Mesothelial cell of epicardium (in vitro differentiated cells): Measurements from ENCODE around the gene TYSND1. TPM values are rescaled to one million over a fixed set of nuclear protein-coding genes. Genes with fewer than 3 reads are reported as not detected.
A peak's percentile ranks its signal among the peaks of the same experiment; 100 is the strongest.

Experiments used
- DNase-seq, 2 experiments: peaks; one replicate each; pipeline ENCODE4 v3.0.0; 2021; ENCODE audit warnings: low spot score in 2 of 2; ENCODE audit not compliant: unreplicated experiment in 2 of 2
- H3K27ac Mint-ChIP-seq: 2 replicates; pipeline ENCODE4 v1.8.0; 2021; ENCODE audit warnings: mixed read lengths
- H3K27me3 Mint-ChIP-seq: 2 replicates; pipeline ENCODE4 v1.8.0; 2021; ENCODE audit warnings: low read depth, mixed read lengths
- H3K36me3 Mint-ChIP-seq: 2 replicates; pipeline ENCODE4 v1.8.0; 2021; ENCODE audit warnings: mixed read lengths
- H3K4me1 Mint-ChIP-seq: 2 replicates; pipeline ENCODE4 v1.8.0; 2021; ENCODE audit warnings: mixed read lengths
- H3K4me3 Mint-ChIP-seq: 2 replicates; pipeline ENCODE4 v1.8.0; 2021; ENCODE audit warnings: mild to moderate bottlenecking, moderate library complexity, mixed read lengths
- H3K9me3 Mint-ChIP-seq: 2 replicates; pipeline ENCODE4 v1.8.0; 2021; ENCODE audit warnings: mixed read lengths
- CTCF ChIP-seq: fragments of 200-600 bp; sonication (generic); IDR thresholded peaks from one replicate; pipeline ENCODE4 v1.5.0; 2021; ENCODE audit warnings: antibody characterized with exemption; ENCODE audit not compliant: unreplicated experiment
- total RNA-seq: library from RNA; stranded (reverse); gene quantifications from 3 replicates; pipeline ENCODE4 v1.2.1, GENCODE V29; 2021

The TYSND1 gene
- total RNA-seq, 1 donor from 2014 or later: 19.9 TPM

DNA sequence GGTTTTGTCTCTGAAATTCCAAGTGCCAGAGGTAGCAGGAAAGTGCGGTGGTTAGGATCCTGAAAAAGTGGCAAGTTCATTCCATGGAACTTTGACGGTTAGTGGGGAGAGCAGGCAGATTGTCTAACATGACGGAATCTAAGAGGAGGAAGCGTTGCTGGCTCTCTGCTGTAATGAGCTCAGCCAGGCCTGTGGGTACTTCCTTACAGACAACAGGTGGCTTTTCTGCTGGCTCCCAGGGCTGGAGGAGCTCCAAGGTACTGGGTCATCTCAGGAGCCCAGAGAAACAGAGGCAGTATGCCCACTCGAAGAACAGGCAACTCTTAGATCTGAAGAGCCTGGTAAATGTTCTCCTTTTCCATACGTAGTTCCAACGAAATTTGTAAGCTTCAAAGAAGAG, 10.8 kb downstream of the TYSND1 start:
- peaks cover 4% of the 10 kb centered on the region for H3K36me3 Mint-ChIP-seq
- H3K9me3 Mint-ChIP-seq: no peaks in the 10 kb centered on the region
- TF ChIP-seq CTCF: no peak
- H3K4me1 Mint-ChIP-seq: peaks cover 17% of the 10 kb centered on the region
- no peak overlapping the region for H3K27ac Mint-ChIP-seq
- no peak overlapping the region for H3K4me3 Mint-ChIP-seq
- H3K27me3 Mint-ChIP-seq: no peaks in the 10 kb centered on the region
- peak in 1 of 2 experiments; percentile 11 for DNase-seq

GRCh38 chr10:70135046-70135445, 11.5 kb downstream of the TYSND1 start:
- Mint-ChIP-seq H3K9me3 (no peaks in the 10 kb centered on the region), H3K4me1 (peaks cover 17% of the 10 kb centered on the region), H3K27me3 (no peaks in the 10 kb centered on the region), H3K4me3 (no peak overlapping the region), H3K27ac (no peak overlapping the region), H3K36me3 (peaks cover 2% of the 10 kb centered on the region)
- DNase-seq: no peak
- TF ChIP-seq CTCF: no peak

GRCh38 chr10:70132098-70133029, 14.1 kb downstream of the TYSND1 start, which contains the start of gene AIFM2:
TSS of gene AIFM2 (minus strand) at chr10:70132825. CDS start at chr10:70124084, 8,741 bp downstream.
- peaks cover 17% of the 10 kb centered on the region for H3K4me1 Mint-ChIP-seq
- H3K9me3 Mint-ChIP-seq: no peaks in the 10 kb centered on the region
- no peaks in the 10 kb centered on the region for H3K27me3 Mint-ChIP-seq
- no peak for TF ChIP-seq CTCF
- no peaks in the 10 kb centered on the region for H3K36me3 Mint-ChIP-seq
- peak within 1 kb of the TSS; percentile 90 for H3K4me3 Mint-ChIP-seq
- H3K27ac Mint-ChIP-seq: peak within 1 kb of the TSS; percentile 94
- peak; percentile 48 to 68 for DNase-seq

DNA sequence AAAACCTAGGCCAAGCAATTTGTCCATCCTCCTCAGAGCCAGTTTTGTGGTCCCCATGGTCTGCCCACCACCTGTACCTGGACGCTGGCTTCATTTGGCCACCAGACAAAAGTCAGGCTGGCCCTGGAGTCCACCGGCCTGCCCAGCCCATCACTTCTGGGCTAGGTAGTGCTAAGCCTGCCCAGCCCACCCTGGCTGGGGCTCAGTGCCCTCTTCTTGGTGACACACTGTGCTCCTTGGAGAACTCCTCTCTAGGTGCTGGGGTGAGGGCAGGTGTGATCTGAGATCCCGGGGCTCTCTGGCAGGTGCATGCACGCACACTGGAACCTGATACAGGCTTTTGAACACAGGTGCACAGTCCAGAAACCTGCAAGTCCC, 15.0 kb downstream of the TYSND1 start:
- H3K4me3 Mint-ChIP-seq: peak overlapping the region; percentile 90
- no peaks in the 10 kb centered on the region for H3K36me3 Mint-ChIP-seq
- no peak for DNase-seq
- no peak for TF ChIP-seq CTCF
- no peak overlapping the region for H3K27ac Mint-ChIP-seq
- H3K27me3 Mint-ChIP-seq: no peaks in the 10 kb centered on the region
- H3K9me3 Mint-ChIP-seq: no peaks in the 10 kb centered on the region
- peaks cover 17% of the 10 kb centered on the region for H3K4me1 Mint-ChIP-seq

DNA sequence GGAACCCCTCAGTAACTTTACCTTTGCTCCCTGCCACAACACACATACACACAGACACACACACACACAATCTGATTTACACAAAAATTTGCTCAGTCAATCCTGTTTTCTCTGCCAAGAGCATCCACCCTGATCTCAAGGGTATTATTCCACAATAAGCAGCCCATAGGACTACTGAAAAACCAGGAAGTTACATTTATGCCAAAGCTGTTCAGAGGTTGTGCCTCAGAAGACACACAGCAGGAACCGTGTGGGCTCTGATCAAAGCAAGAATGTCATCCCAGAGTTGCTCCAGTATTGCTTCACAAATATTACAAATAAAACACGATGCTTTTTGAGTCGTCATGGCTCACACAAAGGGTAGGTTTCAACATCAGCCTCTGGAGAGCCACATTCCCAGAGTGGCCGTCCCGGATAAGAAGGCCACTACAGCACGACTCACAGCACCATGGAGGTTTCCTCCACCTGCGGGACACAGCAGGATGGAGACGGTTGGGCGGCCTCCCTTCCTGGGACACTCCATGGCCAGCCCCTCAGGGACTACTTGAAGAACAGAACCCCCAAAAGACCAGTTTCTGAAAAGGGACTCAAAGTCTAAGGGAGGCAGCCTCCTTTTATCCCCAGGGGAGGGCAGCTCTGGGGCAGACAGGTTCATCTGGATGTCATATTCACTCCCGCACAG, 15.5 kb downstream of the TYSND1 start:
- peaks cover 17% of the 10 kb centered on the region for H3K4me1 Mint-ChIP-seq
- no peaks in the 10 kb centered on the region for H3K36me3 Mint-ChIP-seq
- no peak for TF ChIP-seq CTCF
- peak overlapping the region; percentile 9 for H3K27ac Mint-ChIP-seq
- H3K9me3 Mint-ChIP-seq: no peaks in the 10 kb centered on the region
- H3K27me3 Mint-ChIP-seq: no peaks in the 10 kb centered on the region
- H3K4me3 Mint-ChIP-seq: peak overlapping the region; percentile 90
- DNase-seq: no peak
